Calu3 (cell line): Measurements from ENCODE around the gene MIAT. TPM values are rescaled to one million over a fixed set of nuclear protein-coding genes. Genes with fewer than 3 reads are reported as not detected.

Experiments
- BruUV-seq: library from RNA; stranded (reverse); fragments of 400-500 nt; replicated peaks from 2 replicates; lab custom pipeline; 2021; lab: Mats Ljungman, UMichigan
- CTCF ChIA-PET: fragments of 300-600 bp; sonication (Branson Sonifier 250); formaldehyde crosslinking; loops from one replicate; lab custom pipeline; 2022; ENCODE audit warnings: antibody characterized with exemption; lab: Charles Lee
- DNase-seq: peaks from one replicate; pipeline ENCODE4 v3.0.0; 2022
- H3K27ac Mint-ChIP-seq: one replicate; pipeline ENCODE4 v1.8.0; 2022; ENCODE audit warnings: mixed read lengths; ENCODE audit not compliant: unreplicated experiment
- H3K27me3 Mint-ChIP-seq: one replicate; pipeline ENCODE4 v1.8.0; 2022; ENCODE audit warnings: mixed read lengths; ENCODE audit not compliant: unreplicated experiment
- H3K36me3 Mint-ChIP-seq: one replicate; pipeline ENCODE4 v1.8.0; 2022; ENCODE audit warnings: mild to moderate bottlenecking, moderate library complexity, mixed read lengths; ENCODE audit not compliant: insufficient read depth, unreplicated experiment
- H3K4me1 Mint-ChIP-seq: one replicate; pipeline ENCODE4 v1.8.0; 2022; ENCODE audit warnings: mild to moderate bottlenecking, low read depth, mixed read lengths; ENCODE audit not compliant: unreplicated experiment
- H3K4me3 Mint-ChIP-seq: one replicate; pipeline ENCODE4 v1.8.0; 2022; ENCODE audit warnings: mild to moderate bottlenecking, low read depth, moderate library complexity, mixed read lengths; ENCODE audit not compliant: unreplicated experiment
- H3K9me3 Mint-ChIP-seq: one replicate; pipeline ENCODE4 v1.8.0; 2022; ENCODE audit warnings: low read depth, mixed read lengths; ENCODE audit not compliant: unreplicated experiment
- intact Hi-C: fragments of 100-400 bp; cut with micrococcal nuclease; formaldehyde crosslinking; loops from one replicate; pipeline ENCODE4 v1.10.0; 2022; ENCODE audit not compliant: unreplicated experiment
- total RNA-seq: library from RNA; stranded (reverse); gene quantifications from 2 replicates; pipeline ENCODE4 v1.2.3, GENCODE V29; 2022
- TF ChIP-seq, protein P1 (sequence below): fragments of 200-600 bp; IDR thresholded peaks from one replicate; pipeline ENCODE4 v1.8.0; 2022; ENCODE audit warnings: antibody characterized with exemption; ENCODE audit not compliant: unreplicated experiment

MIAT gene
- total RNA-seq, 1 experiment from 2014 or later = 0.52 TPM

DNA sequence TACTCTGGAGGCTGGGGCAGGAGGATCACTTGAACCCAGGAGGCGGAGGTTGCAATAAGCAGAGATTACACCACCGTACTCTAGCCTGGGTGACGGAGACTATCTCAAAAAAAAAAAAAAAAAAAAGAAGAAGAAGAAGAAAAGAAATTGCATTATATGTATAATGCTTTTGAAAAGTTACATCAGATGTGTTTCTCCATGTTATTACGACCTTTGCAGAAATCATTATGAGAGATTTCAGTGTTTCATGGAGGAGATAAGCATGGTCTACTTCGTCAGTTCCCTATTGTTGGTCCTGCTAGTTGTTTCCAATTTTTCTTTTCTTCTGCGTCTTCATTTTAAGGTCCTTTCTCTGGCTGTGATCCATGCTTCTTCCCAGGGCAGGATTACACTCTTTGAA lies 3.0 kb downstream of the MIAT start:
- no peak overlapping the region for H3K4me3 Mint-ChIP-seq
- no peak for DNase-seq
- no peaks in the 10 kb centered on the region for H3K9me3 Mint-ChIP-seq
- intact Hi-C loops = no loop called here
- H3K27me3 Mint-ChIP-seq = peaks cover 73% of the 10 kb centered on the region
- CTCF ChIA-PET = interaction anchor here (0.7 kb wide), 1 partner anchor 27 kb away, joined by 5 read pairs; no protein-coding TSS in a partner anchor
- TF ChIP-seq, protein P1, sequence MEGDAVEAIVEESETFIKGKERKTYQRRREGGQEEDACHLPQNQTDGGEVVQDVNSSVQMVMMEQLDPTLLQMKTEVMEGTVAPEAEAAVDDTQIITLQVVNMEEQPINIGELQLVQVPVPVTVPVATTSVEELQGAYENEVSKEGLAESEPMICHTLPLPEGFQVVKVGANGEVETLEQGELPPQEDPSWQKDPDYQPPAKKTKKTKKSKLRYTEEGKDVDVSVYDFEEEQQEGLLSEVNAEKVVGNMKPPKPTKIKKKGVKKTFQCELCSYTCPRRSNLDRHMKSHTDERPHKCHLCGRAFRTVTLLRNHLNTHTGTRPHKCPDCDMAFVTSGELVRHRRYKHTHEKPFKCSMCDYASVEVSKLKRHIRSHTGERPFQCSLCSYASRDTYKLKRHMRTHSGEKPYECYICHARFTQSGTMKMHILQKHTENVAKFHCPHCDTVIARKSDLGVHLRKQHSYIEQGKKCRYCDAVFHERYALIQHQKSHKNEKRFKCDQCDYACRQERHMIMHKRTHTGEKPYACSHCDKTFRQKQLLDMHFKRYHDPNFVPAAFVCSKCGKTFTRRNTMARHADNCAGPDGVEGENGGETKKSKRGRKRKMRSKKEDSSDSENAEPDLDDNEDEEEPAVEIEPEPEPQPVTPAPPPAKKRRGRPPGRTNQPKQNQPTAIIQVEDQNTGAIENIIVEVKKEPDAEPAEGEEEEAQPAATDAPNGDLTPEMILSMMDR = no peak
- peaks cover 29% of the 10 kb centered on the region for H3K4me1 Mint-ChIP-seq
- no peaks in the 10 kb centered on the region for H3K36me3 Mint-ChIP-seq
- no TSS peak for BruUV-seq
- H3K27ac Mint-ChIP-seq = no peak overlapping the region

DNA sequence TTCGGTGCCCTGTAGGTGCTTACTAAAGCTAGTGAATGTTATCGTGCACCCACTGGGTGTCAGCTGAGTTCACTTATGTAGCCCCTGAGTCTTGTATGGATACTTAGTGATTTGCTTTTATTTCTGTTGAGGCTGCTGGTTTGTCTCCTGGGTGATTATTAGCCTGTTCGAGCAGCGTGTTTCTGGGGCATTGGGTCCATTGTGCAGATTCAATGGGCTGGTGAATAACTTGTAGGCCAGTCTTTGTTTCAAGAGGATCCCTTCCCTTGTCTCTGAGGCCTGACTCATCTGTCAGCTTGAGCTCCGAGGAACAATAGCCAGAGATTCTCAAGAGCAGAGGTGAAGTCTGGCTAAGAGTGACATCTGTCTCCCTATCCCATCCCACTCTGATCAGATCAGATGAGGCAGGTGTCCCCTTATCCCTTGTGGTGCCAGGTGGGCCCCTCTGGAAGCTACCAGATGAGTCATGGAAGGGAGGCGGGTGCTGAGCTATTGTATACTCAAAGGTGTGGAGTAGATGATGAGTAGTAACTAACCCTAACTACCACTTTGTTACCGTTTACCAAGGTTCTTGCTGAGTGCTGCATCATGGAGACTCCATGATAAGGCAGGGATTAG lies 3.7 kb downstream of the MIAT start:
- no TSS peak for BruUV-seq
- TF ChIP-seq, protein P1 = no peak
- Mint-ChIP-seq H3K9me3 (no peaks in the 10 kb centered on the region), H3K27ac (no peak overlapping the region), H3K27me3 (peaks cover 74% of the 10 kb centered on the region), H3K4me1 (peaks cover 31% of the 10 kb centered on the region), H3K36me3 (no peaks in the 10 kb centered on the region), H3K4me3 (no peak overlapping the region)
- intact Hi-C loops = no loop called here
- CTCF ChIA-PET = no interaction called here
- no peak for DNase-seq

DNA sequence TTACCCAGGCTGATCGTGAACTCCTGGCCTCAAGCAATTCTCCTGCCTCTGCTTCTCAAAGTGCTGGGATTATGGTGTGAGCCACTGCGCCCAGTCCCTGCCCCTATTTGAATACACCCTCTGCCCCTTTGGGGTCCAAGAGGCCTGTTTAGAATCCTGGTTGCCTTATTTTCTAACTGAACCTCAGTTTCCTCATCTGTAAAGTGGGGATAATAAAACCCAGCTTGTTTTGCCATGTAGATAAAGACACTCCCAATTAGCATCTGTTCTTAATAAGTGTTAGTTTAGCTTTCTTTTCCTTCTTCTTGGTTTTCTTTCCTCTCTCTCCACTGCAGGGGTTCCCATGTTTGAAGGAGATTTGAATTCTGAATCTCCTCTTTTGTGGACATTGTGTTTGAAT lies 4.8 kb downstream of the MIAT start:
- Mint-ChIP-seq H3K27me3 (peaks cover 74% of the 10 kb centered on the region), H3K4me1 (peaks cover 31% of the 10 kb centered on the region), H3K9me3 (no peaks in the 10 kb centered on the region), H3K4me3 (no peak overlapping the region), H3K27ac (no peak overlapping the region), H3K36me3 (no peaks in the 10 kb centered on the region)
- CTCF ChIA-PET = no interaction called here
- DNase-seq = no peak
- TF ChIP-seq, protein P1 = no peak
- BruUV-seq = no TSS peak
- intact Hi-C loops = no loop called here

DNA sequence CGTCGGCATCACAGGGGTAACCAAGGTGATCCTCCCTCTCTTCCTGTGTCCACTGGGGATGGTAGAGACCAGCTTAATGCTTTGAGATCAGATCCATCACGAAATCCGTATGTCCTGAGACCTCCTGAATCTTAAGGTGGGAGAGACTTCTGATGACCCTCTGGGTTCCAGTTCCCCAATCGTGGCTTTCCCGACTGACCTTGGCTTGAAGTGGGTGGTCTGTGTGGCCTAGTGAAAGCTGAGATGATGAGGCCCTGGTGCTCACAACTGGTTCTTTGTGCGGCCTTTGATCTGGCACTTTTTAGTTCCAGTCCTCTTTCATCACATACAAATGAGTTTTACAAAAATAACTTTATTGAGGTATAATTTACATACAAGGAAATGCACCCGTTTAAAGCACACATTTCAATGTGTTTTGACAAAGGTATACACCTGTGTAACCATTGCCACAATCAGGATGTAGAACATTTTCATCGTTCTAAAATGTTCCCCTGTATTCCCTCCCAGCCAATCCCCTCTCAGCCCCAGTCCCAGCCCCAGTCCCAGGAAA lies 6.1 kb downstream of the MIAT start:
- H3K27ac Mint-ChIP-seq = no peak overlapping the region
- peaks cover 74% of the 10 kb centered on the region for H3K27me3 Mint-ChIP-seq
- BruUV-seq = no TSS peak
- CTCF ChIA-PET = interaction anchor here (0.7 to 0.8 kb wide), 2 partner anchors 147 to 343 kb away, joined by 3 to 4 read pairs; no protein-coding TSS in a partner anchor
- H3K4me1 Mint-ChIP-seq = peaks cover 18% of the 10 kb centered on the region
- H3K36me3 Mint-ChIP-seq = no peaks in the 10 kb centered on the region
- DNase-seq = no peak
- TF ChIP-seq, protein P1 = no peak
- no peak overlapping the region for H3K4me3 Mint-ChIP-seq
- no peaks in the 10 kb centered on the region for H3K9me3 Mint-ChIP-seq
- intact Hi-C loops = no loop called here
